Activated CD4-positive, alpha-beta T cell treated with anti-CD3 and anti-CD28 coated beads, Interleukin-2, amount 10 ng/mL, durations not matched to agents 24 days and 14 days (primary cell): ENCODE results near the gene TLE5. TPM values are rescaled to one million over a fixed set of nuclear protein-coding genes. Genes with fewer than 3 reads are reported as not detected.
"Not testable (repeated sequence)": the region's sequence is repeated elsewhere in the genome, so short reads cannot be mapped to it uniquely, and the experiment has no call there.

ENCODE experiments used
- DNase-seq: peaks from one replicate; pipeline ENCODE4 v3.0.0; 2022
- H3K27ac Mint-ChIP-seq: one replicate; pipeline ENCODE4 v1.8.0; 2022; ENCODE audit warnings: mild to moderate bottlenecking, mixed read lengths
- H3K27me3 Mint-ChIP-seq: one replicate; pipeline ENCODE4 v1.8.0; 2022; ENCODE audit warnings: mixed read lengths
- H3K36me3 Mint-ChIP-seq: one replicate; pipeline ENCODE4 v1.8.0; 2022; ENCODE audit warnings: low read depth, mild to moderate bottlenecking, mixed read lengths
- H3K4me1 Mint-ChIP-seq: one replicate; pipeline ENCODE4 v1.8.0; 2021; ENCODE audit warnings: mixed read lengths
- H3K4me3 Mint-ChIP-seq: one replicate; pipeline ENCODE4 v1.8.0; 2022; ENCODE audit warnings: mild to moderate bottlenecking, moderate library complexity, mixed read lengths
- H3K9me3 Mint-ChIP-seq: one replicate; pipeline ENCODE4 v1.8.0; 2021; ENCODE audit warnings: mixed read lengths
- intact Hi-C: fragments of 100-400 bp; cut with micrococcal nuclease; formaldehyde crosslinking; loops from one replicate; pipeline ENCODE4 v1.15.1; 2023
- total RNA-seq: library from RNA; stranded (reverse); gene quantifications from 2 replicates; pipeline ENCODE4 v1.2.3, GENCODE V29; 2022

Gene TLE5
- total RNA-seq, 1 donor from 2014 or later = 380 TPM

GRCh38 chr19:3036977-3037544 lies 25.2 kb downstream of the TLE5 start:
- H3K4me3 Mint-ChIP-seq = peak overlapping the region; percentile 86
- H3K27ac Mint-ChIP-seq = peak overlapping the region; percentile 94
- DNase-seq, H3K36me3 Mint-ChIP-seq, H3K9me3 Mint-ChIP-seq: not testable (repeated sequence)
- intact Hi-C loops = loop anchor here (2.0 kb wide), 1 partner anchor 142 kb away; the partner anchor contains the start of gene S1PR4
- H3K27me3 Mint-ChIP-seq = peaks cover 20% of the 10 kb centered on the region
- H3K4me1 Mint-ChIP-seq = peaks cover 23% of the 10 kb centered on the region

- Mint-ChIP-seq H3K4me3 (peak overlapping the region; percentile 86), H3K4me1 (peaks cover 23% of the 10 kb centered on the region), H3K36me3 (no peaks in the 10 kb centered on the region), H3K9me3 (no peaks in the 10 kb centered on the region), H3K27ac (peak overlapping the region; percentile 94), H3K27me3 (peaks cover 23% of the 10 kb centered on the region)
- DNase-seq = peak; percentile 95
- intact Hi-C loops = loop anchor here (2.0 kb wide), 1 partner anchor 142 kb away; the partner anchor contains the start of gene S1PR4
Measured at GRCh38 chr19:3036119-3036976, 25.9 kb downstream of the TLE5 start.

GRCh38 chr19:3035542-3036118 lies 26.7 kb downstream of the TLE5 start:
- H3K36me3 Mint-ChIP-seq = no peaks in the 10 kb centered on the region
- H3K4me3 Mint-ChIP-seq = peak overlapping the region; percentile 86
- intact Hi-C loops = loop anchor here (1.0 to 2.0 kb wide), 5 partner anchors 26 to 150 kb away; partner anchors contain the start of genes NCLN, S1PR4 and TLE6
- H3K9me3 Mint-ChIP-seq = no peaks in the 10 kb centered on the region
- peak; percentile 99 for DNase-seq
- H3K27ac Mint-ChIP-seq = peak overlapping the region; percentile 94
- peaks cover 23% of the 10 kb centered on the region for H3K4me1 Mint-ChIP-seq
- H3K27me3 Mint-ChIP-seq = peaks cover 31% of the 10 kb centered on the region

GRCh38 chr19:3034656-3035541 lies 27.4 kb downstream of the TLE5 start:
- Mint-ChIP-seq H3K9me3 (no peaks in the 10 kb centered on the region), H3K36me3 (no peaks in the 10 kb centered on the region), H3K27me3 (peaks cover 38% of the 10 kb centered on the region), H3K4me1 (peaks cover 23% of the 10 kb centered on the region), H3K27ac (peak overlapping the region; percentile 94), H3K4me3 (peak overlapping the region; percentile 86)
- DNase-seq = peak; percentile 86
- intact Hi-C loops = loop anchor here (1.0 to 2.0 kb wide), 4 partner anchors 26 to 150 kb away; partner anchors contain the start of genes NCLN and TLE6

GRCh38 chr19:3034406-3034655 lies 28.0 kb downstream of the TLE5 start:
- H3K27ac Mint-ChIP-seq = peak overlapping the region; percentile 94
- intact Hi-C loops = loop anchor here (2.0 kb wide), 1 partner anchor 84 kb away; no protein-coding TSS in a partner anchor
- H3K4me1 Mint-ChIP-seq = peaks cover 19% of the 10 kb centered on the region
- H3K4me3 Mint-ChIP-seq = peak overlapping the region; percentile 86
- H3K27me3 Mint-ChIP-seq = peaks cover 43% of the 10 kb centered on the region
- no peaks in the 10 kb centered on the region for H3K9me3 Mint-ChIP-seq
- H3K36me3 Mint-ChIP-seq = no peaks in the 10 kb centered on the region
- DNase-seq = no peak

GRCh38 chr19:3033595-3034405 lies 28.5 kb downstream of the TLE5 start:
- intact Hi-C loops = loop anchor here (2.0 kb wide), 1 partner anchor 83 kb away; no protein-coding TSS in a partner anchor
- peak overlapping the region; percentile 23 for H3K27ac Mint-ChIP-seq
- no peaks in the 10 kb centered on the region for H3K36me3 Mint-ChIP-seq
- H3K9me3 Mint-ChIP-seq = no peaks in the 10 kb centered on the region
- peaks cover 43% of the 10 kb centered on the region for H3K27me3 Mint-ChIP-seq
- no peak for DNase-seq
- peaks cover 18% of the 10 kb centered on the region for H3K4me1 Mint-ChIP-seq
- peak overlapping the region; percentile 86 for H3K4me3 Mint-ChIP-seq

GRCh38 chr19:3031607-3031867 lies 30.8 kb downstream of the TLE5 start:
- no peak for DNase-seq
- Mint-ChIP-seq H3K27ac (no peak overlapping the region), H3K27me3 (peaks cover 53% of the 10 kb centered on the region), H3K4me1 (peaks cover 15% of the 10 kb centered on the region), H3K36me3 (no peaks in the 10 kb centered on the region), H3K9me3 (no peaks in the 10 kb centered on the region), H3K4me3 (no peak overlapping the region)
- intact Hi-C loops = no loop called here

GRCh38 chr19:3029065-3029923 lies 33.0 kb downstream of the TLE5 start, which contains the start of gene TLE2:
TSS of gene TLE2 (minus strand) at chr19:3029280. CDS start at chr19:3028904, 376 bp downstream.
- no peak for DNase-seq
- intact Hi-C loops = no loop called here
- H3K9me3 Mint-ChIP-seq = no peaks in the 10 kb centered on the region
- H3K27ac Mint-ChIP-seq = no peak within 1 kb of the TSS
- no peaks in the 10 kb centered on the region for H3K36me3 Mint-ChIP-seq
- peak within 1 kb of the TSS; percentile 59 for H3K4me3 Mint-ChIP-seq
- H3K27me3 Mint-ChIP-seq = peaks cover 59% of the 10 kb centered on the region
- H3K4me1 Mint-ChIP-seq = peaks cover 6% of the 10 kb centered on the region

- intact Hi-C loops = no loop called here
- peaks cover 53% of the 10 kb centered on the region for H3K27me3 Mint-ChIP-seq
- no peaks in the 10 kb centered on the region for H3K36me3 Mint-ChIP-seq
- DNase-seq = no peak
- no peaks in the 10 kb centered on the region for H3K9me3 Mint-ChIP-seq
- H3K4me1 Mint-ChIP-seq = peaks cover 6% of the 10 kb centered on the region
- peak overlapping the region; percentile 59 for H3K4me3 Mint-ChIP-seq
- H3K27ac Mint-ChIP-seq = no peak overlapping the region
Measured at GRCh38 chr19:3028305-3029064, 33.8 kb downstream of the TLE5 start.

GRCh38 chr19:3027981-3028304 lies 34.4 kb downstream of the TLE5 start:
- no peak for DNase-seq
- Mint-ChIP-seq H3K27me3 (peaks cover 50% of the 10 kb centered on the region), H3K27ac (no peak overlapping the region), H3K4me3 (peak overlapping the region; percentile 47), H3K4me1 (peaks cover 10% of the 10 kb centered on the region), H3K9me3 (no peaks in the 10 kb centered on the region), H3K36me3 (no peaks in the 10 kb centered on the region)
- intact Hi-C loops = no loop called here

GRCh38 chr19:3027292-3027691 lies 35.0 kb downstream of the TLE5 start:
- peaks cover 13% of the 10 kb centered on the region for H3K4me1 Mint-ChIP-seq
- no peaks in the 10 kb centered on the region for H3K36me3 Mint-ChIP-seq
- DNase-seq = no peak
- H3K27me3 Mint-ChIP-seq = peaks cover 47% of the 10 kb centered on the region
- H3K9me3 Mint-ChIP-seq = no peaks in the 10 kb centered on the region
- H3K4me3 Mint-ChIP-seq = no peak overlapping the region
- intact Hi-C loops = no loop called here
- no peak overlapping the region for H3K27ac Mint-ChIP-seq

GRCh38 chr19:3026768-3027167 lies 35.5 kb downstream of the TLE5 start:
- H3K9me3 Mint-ChIP-seq = no peaks in the 10 kb centered on the region
- intact Hi-C loops = no loop called here
- no peak for DNase-seq
- H3K27me3 Mint-ChIP-seq = peaks cover 46% of the 10 kb centered on the region
- no peaks in the 10 kb centered on the region for H3K36me3 Mint-ChIP-seq
- no peak overlapping the region for H3K4me3 Mint-ChIP-seq
- no peak overlapping the region for H3K27ac Mint-ChIP-seq
- peaks cover 13% of the 10 kb centered on the region for H3K4me1 Mint-ChIP-seq
